Muscle of back (tissue), 11 donors: Measurements from ENCODE around the gene CCL4L2. TPM values are rescaled to one million over a fixed set of nuclear protein-coding genes. Genes with fewer than 3 reads are reported as not detected.
"Not testable (repeated sequence)": the region's sequence is repeated elsewhere in the genome, so short reads cannot be mapped to it uniquely, and the experiment has no call there.

Experiments
- DNase-seq, 3 donors: peaks; one replicate each; pipeline versions ENCODE4 v3.0.0 to v3.0.0-alpha.2; 2013
- polyA plus RNA-seq, 10 donors: library from polyadenylated mRNA; unstranded; fragments of 120-200 nt; gene quantifications; one replicate each; pipeline ENCODE4 v1.2.1, GENCODE V29; 2013; ENCODE audit not compliant: insufficient read length in 10 of 10

Gene CCL4L2
- polyA plus RNA-seq, 10 donors: 0.74 to 21.4 (median 2.5) TPM; not detected in 1

GRCh38 chr17:36194832-36195433, 15.9 kb upstream of the CCL4L2 start:
- not testable (repeated sequence) for DNase-seq

DNA sequence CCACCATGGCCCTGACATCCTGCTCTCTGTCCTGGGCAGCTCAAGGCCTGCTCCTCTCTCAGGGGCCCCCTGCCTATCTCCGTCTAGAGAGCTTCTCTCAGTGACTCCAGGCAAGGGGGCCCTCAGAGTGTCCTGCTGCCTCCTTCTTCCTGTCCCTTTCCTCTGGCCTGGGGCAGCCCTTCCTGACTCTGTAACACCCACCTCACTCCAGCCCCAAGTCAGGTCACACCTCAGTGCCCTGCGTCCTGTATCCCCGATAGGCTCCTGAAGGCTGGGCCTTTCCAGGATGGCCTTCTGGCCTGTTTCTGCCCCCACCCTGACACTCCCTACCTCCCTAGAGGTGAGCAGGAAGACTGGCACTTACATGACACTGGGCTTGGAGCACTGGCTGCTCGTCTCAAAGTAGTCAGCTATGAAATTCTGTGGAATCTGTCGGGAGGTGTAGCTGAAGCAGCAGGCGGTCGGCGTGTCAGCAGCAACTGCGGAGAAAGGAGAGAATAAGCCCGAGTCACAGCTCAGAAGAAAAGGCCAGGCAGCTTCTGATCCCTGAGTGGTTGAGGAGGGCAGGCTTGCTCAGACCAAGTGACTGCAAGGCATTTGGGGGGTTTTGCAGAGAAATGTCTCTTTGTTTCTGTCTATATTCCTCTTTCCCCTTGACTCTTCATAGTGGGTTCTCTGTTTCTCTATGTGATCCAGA, 15.3 kb upstream of the CCL4L2 start:
- no peak for DNase-seq

GRCh38 chr17:36196131-36196486, 14.8 kb upstream of the CCL4L2 start:
- DNase-seq: no peak

DNA sequence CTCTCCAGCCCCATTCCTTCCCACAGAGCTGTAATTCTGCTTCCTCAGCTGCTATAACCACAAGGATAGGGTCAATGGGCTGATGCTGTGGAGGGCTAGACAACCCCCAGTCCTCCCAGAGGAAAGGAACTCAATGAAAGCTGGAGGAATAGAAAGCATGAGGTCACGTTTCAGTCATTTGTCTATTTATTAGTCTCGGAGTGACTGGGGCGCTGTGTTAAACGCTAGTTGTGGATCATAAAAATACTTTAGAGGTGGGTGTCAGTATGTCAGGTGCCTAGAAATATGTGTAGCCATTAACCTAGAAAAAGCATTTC, 13.5 kb upstream of the CCL4L2 start:
- no peak for DNase-seq

DNA sequence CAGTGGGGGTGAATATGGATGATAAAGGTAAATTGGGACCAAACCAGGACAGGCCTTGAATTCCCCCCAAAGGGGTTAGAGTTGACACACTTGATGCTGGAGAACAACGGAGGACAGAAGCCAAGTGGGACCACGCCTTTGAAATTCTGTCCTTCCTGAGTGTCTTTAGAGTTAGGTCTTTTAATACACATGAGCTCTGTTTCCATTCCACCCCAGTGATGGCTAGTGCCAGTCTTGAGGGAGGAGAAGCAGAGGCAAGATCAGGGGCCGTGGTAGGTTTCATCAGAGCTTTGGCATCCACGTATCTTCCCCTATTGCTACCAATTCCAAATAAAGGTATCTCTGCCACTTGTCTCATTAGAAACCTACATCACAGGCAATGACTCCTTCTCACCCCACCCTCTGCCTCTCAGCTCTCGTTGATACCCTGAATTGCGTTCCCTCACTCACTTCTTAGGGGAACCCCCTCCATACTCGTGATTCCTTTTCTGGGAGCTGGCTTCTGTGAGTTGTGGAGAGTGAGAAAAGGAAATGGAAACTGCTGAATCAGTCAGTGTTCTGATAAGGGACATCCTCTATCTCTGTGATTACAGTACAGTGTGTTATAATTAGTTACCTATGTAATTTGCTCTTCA, 11.9 kb upstream of the CCL4L2 start:
- no peak for DNase-seq

DNA sequence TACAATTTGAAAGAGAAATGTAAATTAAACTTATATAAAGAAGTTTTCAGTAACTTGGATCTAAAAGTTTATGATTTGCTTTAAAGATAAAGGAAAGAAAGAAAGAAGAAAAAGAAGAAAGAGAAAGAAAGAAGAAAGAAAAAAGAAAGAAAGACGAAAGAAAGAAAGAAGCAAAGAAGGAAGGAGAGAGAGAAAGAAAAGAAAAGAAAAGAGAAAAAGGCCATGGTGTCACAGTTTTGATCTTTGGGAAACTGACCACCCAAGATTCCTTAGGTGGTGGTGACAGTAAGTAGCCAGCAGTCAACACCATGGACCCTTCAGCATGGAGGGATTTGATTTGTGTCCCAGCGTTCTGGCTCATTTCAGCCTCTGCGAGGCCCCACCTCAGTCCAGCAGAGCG, 9.8 kb upstream of the CCL4L2 start:
- DNase-seq: not testable (repeated sequence)

DNA sequence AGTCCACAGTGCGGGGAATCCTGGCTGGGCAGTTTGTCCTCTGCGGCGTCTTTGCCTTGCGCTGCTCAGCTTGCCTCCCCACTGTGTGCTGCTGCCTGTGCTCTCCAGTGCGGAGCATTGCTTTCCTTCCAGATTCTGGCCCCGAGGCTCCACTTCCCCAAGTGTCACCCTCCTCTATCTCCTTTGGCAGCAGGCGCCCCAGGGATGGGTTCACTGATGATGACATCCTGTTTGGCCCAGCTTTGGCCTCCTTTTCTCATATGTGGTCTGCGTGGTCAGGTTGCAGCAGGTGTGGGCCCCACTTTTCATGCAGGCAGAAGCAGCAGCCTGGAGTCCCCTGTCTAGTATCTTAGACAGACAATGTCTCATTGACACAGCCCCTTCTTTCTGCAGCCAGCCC, 9.4 kb upstream of the CCL4L2 start:
- DNase-seq: not testable (repeated sequence)

DNA sequence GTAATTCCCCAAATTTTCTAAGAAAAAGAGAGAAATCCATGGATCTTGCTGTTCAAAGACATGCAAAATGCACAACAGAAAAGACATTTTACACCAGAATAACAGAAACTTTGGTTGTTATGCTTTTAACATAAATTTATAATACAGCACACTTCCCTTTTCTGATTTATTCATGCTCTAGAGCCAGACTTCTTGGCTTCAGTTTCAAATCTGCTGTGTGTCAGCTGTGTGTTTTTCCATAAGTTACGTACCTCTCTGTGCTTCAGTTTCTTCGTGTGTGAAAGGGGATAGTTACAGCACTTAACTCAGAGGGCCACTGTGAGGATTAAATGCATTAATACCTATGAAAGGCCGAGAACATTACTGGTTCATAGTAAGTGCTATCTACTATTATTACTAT, 7.5 kb upstream of the CCL4L2 start:
- no peak for DNase-seq

DNA sequence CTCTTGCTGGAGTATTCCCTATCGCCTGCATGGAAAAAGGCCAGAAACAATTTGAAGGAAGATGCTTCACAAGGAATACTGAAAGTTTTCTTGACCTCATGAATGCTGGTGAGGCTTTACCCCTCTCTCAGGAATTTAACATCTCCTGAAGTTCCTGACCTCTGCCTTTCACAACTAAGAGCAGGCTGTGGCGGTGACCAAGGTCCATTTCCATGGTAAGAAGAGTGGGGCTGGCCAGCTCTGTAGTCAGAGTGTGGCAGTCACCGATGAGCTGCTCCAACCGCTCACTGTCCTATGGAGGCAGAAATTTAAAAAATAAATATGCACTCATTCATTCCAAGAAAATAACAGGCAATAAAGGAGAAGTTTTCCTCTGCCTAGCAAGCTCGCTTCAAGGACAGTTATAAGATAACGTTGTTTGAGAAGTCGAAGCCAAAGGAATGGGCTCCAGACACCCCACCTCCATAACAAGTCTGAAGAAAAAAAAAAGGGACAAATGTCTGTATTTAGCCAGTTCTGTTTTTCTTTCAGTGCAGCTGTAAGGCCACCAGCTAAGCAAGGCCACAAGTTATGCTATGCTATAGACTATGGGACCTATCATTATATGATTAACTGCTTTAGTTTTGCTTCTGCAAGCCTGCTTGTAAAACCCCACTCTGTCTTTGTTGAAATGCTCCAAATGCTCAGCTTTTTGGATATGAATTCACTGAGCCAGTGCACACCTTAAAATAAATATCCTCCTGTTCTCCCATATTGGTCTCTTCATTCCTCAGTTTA, 6.0 kb upstream of the CCL4L2 start:
- DNase-seq: no peak

- no peak for DNase-seq
These were observed 5.0 kb upstream of the CCL4L2 start for GRCh38 chr17:36205637-36206485.

GRCh38 chr17:36206486-36206821, 4.4 kb upstream of the CCL4L2 start:
- DNase-seq: not testable (repeated sequence)

DNA sequence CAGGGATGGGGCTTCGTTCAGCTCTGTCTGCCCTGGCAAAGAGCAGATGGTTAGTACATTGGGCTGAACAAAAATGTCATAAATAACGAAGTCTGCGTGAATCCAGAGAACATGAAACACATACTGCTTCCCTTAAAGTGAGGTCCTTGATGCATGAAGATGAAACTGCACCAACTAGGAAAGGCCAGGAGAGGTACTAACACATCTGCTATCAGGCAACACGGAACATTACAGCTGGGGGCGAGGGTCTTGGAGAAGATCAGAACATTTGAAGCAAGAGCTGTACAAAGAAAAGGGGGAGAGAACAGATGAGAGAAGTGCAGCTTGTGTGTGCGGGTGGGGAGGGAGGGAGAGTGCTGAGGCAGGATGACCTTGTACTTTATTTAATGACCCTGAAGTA, 3.5 kb upstream of the CCL4L2 start:
- DNase-seq: not testable (repeated sequence)

- DNase-seq: no peak
These were observed 1.3 kb upstream of the CCL4L2 start for GRCh38 chr17:36209575-36209974.

GRCh38 chr17:36211484-36212271, 815 bp downstream of the CCL4L2 start:
- not testable (repeated sequence) for DNase-seq

DNA sequence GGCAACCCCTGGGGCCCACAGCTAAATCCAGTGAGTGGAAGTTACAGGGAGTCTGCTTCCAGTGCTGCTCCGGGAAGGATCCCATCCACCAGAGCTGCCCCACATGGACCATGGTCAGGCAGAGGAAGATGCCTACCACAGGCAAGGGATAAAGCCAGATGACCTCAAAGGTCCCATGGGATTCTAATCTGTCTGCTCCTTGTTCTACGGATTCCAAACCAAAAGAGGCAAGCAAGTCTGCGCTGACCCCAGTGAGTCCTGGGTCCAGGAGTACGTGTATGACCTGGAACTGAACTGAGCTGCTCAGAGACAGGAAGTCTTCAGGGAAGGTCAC, 1.4 kb downstream of the CCL4L2 start:
- DNase-seq: no peak

GRCh38 chr17:36212966-36213365, 2.1 kb downstream of the CCL4L2 start:
- DNase-seq: no peak

DNA sequence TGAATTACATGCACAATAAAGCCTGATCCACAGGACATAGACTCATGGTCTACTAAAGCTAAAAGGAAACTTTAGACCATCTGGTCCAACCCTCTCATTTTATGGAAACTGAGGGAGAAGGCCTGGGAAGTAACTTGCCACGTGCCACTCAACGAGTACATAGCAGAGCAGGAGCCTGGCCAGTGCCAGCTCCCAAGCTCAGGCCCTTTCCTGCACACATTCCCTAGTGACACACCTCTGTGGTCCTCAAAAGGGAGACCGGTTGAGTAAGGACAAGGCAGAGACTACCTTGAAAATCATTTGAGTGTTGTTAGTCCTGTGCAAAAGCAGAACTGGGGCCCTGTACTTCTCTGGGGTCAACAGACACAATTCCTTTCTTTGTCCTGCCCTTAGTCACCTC, 2.8 kb downstream of the CCL4L2 start:
- no peak for DNase-seq

- DNase-seq: no peak
These were observed 4.1 kb downstream of the CCL4L2 start for GRCh38 chr17:36214918-36215317.

GRCh38 chr17:36215406-36216308, 4.8 kb downstream of the CCL4L2 start:
- not testable (repeated sequence) for DNase-seq

GRCh38 chr17:36219556-36219955, 8.7 kb downstream of the CCL4L2 start:
- DNase-seq: not testable (repeated sequence)
